Measurements from ENCODE around the gene LRFN4. TPM values are rescaled to one million over a fixed set of nuclear protein-coding genes. Genes with fewer than 3 reads are reported as not detected.

LRFN4 gene
- polyA plus RNA-seq, 1 donor from 2014 or later, result 2.2 TPM

DNA sequence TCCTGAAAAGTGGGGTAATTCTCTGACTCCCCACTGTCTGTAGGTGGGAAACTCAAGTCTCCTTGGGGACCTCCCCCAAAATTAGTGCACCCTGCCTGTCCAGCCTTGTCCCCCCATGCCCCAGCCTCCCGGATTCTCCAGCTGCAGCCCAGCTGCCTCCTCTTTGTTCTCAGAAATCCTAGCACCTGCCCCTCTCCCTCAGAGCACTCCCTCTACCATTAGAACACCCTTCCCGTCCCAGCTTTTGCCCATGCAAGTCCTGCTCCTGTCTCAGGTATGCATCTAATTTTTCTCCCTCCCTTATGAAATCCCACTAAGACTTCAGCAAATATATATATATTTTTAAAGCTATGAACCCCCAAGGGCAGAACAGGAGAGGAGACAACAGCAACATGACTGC lies 37.3 kb downstream of the LRFN4 start:
- Mint-ChIP-seq H3K4me1 (peaks cover 0 to 3% (median 1%) of the 10 kb centered on the region in 3 donors), H3K36me3 (no peaks in the 10 kb centered on the region), H3K27ac (no peak overlapping the region), H3K4me3 (no peak overlapping the region), H3K9me3 (peaks cover 0 to 2% (median 0%) of the 10 kb centered on the region in 3 donors), H3K27me3 (peaks cover 16% of the 10 kb centered on the region)

- Mint-ChIP-seq H3K4me3 (no peak overlapping the region), H3K27ac (no peak overlapping the region), H3K27me3 (peaks cover 16% of the 10 kb centered on the region), H3K4me1 (peaks cover 0 to 3% (median 0%) of the 10 kb centered on the region in 3 donors), H3K36me3 (no peaks in the 10 kb centered on the region), H3K9me3 (no peaks in the 10 kb centered on the region)
These were observed 45.1 kb downstream of the LRFN4 start for GRCh38 chr11:66901964-66902390.

GRCh38 chr11:66902486-66903177 lies 45.8 kb downstream of the LRFN4 start:
- Mint-ChIP-seq H3K9me3 (no peaks in the 10 kb centered on the region), H3K36me3 (no peaks in the 10 kb centered on the region), H3K4me3 (no peak overlapping the region), H3K4me1 (peaks cover 0 to 3% (median 0%) of the 10 kb centered on the region in 3 donors), H3K27ac (peak overlapping the region in 1 of 3 donors; percentile 17), H3K27me3 (peaks cover 16% of the 10 kb centered on the region)

DNA sequence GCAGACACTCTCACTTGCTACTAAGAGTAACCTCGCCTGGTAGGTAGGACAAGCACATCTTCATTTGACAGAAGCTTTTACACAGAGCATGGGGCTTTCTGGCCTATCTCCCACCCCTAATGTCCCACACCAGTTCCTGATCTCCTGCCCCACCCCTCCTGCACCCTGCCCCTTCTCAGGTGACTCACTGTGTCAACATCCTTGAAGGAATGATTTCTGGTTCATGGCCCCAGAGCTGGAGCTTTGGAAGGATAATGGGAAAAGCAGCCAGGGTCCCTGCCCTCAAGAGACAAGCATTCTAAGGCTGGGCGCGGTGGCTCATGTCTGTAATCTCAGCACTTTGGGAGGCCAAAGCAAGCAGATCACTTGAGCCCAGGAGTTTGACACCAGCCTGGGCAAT lies 47.2 kb downstream of the LRFN4 start:
- H3K4me1 Mint-ChIP-seq, result peaks cover 0 to 2% (median 0%) of the 10 kb centered on the region in 3 donors
- no peaks in the 10 kb centered on the region for H3K36me3 Mint-ChIP-seq
- no peak overlapping the region for H3K4me3 Mint-ChIP-seq
- no peaks in the 10 kb centered on the region for H3K9me3 Mint-ChIP-seq
- H3K27me3 Mint-ChIP-seq, result peaks cover 18% of the 10 kb centered on the region
- H3K27ac Mint-ChIP-seq, result no peak overlapping the region

DNA sequence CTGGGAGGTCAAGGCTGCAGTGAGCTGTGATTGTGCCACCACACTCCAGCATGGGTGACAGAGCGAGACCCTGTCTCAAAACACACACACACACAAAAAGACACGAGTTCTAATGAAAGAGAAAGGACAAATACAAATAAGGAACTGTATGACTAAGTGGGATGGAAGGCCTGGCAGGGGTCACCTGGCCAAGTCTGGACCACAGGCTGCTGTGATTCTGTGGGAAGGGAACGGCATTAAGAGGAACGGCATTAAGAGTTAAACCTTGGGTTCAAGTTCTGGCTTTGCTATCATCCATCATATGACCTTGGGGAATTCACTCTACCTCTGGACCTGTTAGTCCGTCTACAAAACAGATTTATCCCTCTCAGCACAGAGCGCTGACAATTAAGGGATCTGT lies 47.7 kb downstream of the LRFN4 start:
- Mint-ChIP-seq H3K4me3 (no peak overlapping the region), H3K27me3 (peaks cover 17% of the 10 kb centered on the region), H3K27ac (no peak overlapping the region), H3K4me1 (peaks cover 0 to 2% (median 0%) of the 10 kb centered on the region in 3 donors), H3K36me3 (peaks cover 1% of the 10 kb centered on the region), H3K9me3 (no peaks in the 10 kb centered on the region)

DNA sequence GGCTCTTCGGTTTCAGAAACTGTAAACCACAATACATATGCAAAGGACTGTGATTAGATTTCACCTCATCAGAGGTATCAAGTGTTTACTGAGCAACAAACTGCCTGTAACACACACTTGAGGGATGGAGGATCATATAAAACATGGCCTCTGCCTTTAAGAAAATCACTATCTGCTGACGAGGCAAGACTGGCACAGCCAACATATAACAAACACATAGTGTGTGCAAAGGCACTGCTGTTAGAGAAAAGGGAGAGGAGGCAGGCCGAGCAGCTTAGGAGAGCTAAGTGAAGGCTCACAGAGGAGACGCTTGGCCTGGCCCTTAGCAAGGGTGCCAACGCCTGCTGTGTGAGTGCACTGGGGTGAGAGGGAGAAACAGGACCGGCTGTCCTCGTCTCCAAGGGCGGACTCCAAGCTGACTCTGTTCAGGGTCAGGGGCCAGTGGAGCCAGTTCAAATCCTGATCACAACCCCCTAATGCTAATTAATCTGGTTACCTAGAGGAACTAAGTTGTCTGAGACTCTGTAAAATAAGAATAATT lies 48.2 kb downstream of the LRFN4 start:
- Mint-ChIP-seq H3K9me3 (no peaks in the 10 kb centered on the region), H3K4me3 (no peak overlapping the region), H3K27me3 (peaks cover 16% of the 10 kb centered on the region), H3K4me1 (peaks cover 0 to 2% (median 0%) of the 10 kb centered on the region in 3 donors), H3K27ac (no peak overlapping the region), H3K36me3 (peaks cover 3% of the 10 kb centered on the region)

GRCh38 chr11:66905631-66906030 lies 48.8 kb downstream of the LRFN4 start:
- Mint-ChIP-seq H3K4me1 (peaks cover 0 to 2% (median 0%) of the 10 kb centered on the region in 3 donors), H3K27me3 (peaks cover 16% of the 10 kb centered on the region), H3K9me3 (no peaks in the 10 kb centered on the region)

GRCh38 chr11:66906061-66906733 lies 49.3 kb downstream of the LRFN4 start:
- H3K9me3 Mint-ChIP-seq, result no peaks in the 10 kb centered on the region
- no peak overlapping the region for H3K4me3 Mint-ChIP-seq
- no peak overlapping the region for H3K27ac Mint-ChIP-seq
- peaks cover 3% of the 10 kb centered on the region for H3K36me3 Mint-ChIP-seq
- peaks cover 16% of the 10 kb centered on the region for H3K27me3 Mint-ChIP-seq
- peaks cover 0 to 2% (median 0%) of the 10 kb centered on the region in 3 donors for H3K4me1 Mint-ChIP-seq

More at GRCh38 chr11:66905631-66906030, 48.8 kb downstream of the LRFN4 start:
- H3K36me3 Mint-ChIP-seq, result peaks cover 3% of the 10 kb centered on the region
- no peak overlapping the region for H3K4me3 Mint-ChIP-seq
- H3K27ac Mint-ChIP-seq, result no peak overlapping the region

DNA sequence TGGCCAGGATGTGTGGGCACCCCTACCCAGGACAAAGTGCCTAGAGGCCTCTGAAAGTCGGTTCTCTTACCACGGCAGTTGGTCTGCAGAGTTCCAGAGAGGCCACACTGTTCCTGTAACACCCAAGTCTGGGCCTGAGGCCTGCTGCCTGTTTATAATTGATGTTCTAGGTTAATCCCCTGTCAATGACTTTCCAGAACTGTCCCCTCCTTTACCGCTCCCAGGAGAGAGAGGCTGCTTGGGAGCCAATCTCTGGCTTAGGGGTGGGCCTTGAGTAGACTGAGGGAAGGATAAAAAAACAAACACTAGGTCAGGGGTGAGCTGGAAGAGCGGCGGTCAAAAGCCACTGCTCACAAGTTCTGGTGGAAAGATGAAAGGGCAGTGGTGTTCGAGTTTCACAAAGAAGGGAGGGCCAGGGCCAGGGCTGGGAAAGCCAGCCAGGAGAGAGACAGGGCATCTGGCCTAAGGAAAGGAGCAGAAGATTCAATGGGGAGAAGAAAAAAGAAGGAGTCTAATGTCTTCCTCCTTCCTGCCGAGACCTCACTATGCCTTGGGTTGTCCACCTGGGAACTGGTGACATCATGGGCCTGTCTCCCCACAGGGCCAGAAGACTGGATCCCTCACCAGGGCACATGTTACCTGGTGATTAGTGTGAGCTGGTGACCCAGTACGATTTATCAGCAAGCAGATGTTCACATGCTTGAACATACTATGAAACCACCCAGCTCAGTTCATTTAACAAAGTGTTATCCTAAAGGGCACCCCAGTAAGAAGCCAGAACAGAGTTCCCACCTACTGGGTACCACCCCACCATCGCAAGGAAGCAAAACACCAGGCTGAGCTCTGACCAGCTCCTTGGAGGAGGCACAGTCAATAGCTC lies 51.1 kb downstream of the LRFN4 start:
- Mint-ChIP-seq H3K4me1 (peaks cover 0 to 2% (median 0%) of the 10 kb centered on the region in 3 donors), H3K9me3 (no peaks in the 10 kb centered on the region), H3K4me3 (no peak overlapping the region), H3K27me3 (peaks cover 10% of the 10 kb centered on the region), H3K36me3 (peaks cover 3% of the 10 kb centered on the region), H3K27ac (peak overlapping the region in 1 of 3 donors; percentile 47)

DNA sequence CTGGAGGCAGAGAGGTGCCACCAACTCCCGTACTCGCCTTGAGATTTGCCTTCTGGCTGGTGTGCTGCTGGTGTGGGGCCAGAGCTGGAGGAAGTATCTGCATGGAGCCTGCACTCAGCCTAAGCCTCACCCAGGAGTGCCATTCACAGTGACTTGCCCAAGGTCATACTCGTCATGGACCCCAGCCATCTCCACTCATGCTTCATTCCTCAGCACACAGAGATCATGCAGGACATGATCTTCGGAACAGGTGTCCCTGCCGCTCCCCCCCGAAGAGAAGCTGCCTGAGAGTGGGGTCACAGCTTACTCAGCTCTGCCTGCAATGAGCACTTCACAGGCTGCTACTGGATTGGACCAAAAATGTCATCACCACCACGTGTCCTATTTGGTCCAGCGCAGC lies 52.3 kb downstream of the LRFN4 start:
- peaks cover 10% of the 10 kb centered on the region for H3K27me3 Mint-ChIP-seq
- peaks cover 3% of the 10 kb centered on the region for H3K36me3 Mint-ChIP-seq
- H3K27ac Mint-ChIP-seq, result no peak overlapping the region
- H3K9me3 Mint-ChIP-seq, result no peaks in the 10 kb centered on the region
- H3K4me3 Mint-ChIP-seq, result no peak overlapping the region
- peaks cover 0 to 2% (median 0%) of the 10 kb centered on the region in 3 donors for H3K4me1 Mint-ChIP-seq

DNA sequence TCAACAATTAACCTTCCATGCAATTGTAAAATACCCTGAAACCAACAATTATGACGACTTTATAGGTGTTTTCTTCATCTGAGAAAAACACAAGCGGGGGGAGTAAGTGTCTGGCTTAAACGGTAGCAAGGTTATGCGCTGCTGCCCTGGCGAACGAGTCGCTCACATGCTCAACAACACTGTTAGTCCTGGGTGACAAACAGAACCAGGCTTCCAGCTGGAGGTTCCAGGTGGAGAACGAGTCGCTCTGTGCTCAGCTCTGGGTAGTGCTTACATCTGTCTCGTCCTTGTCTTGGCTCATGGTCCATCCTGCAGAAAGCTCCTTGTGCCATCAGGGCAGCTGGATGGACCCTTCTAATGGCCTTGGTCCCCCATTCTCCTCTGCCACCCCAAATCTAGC lies 53.2 kb downstream of the LRFN4 start:
- Mint-ChIP-seq H3K9me3 (no peaks in the 10 kb centered on the region), H3K4me1 (peaks cover 0 to 2% (median 0%) of the 10 kb centered on the region in 3 donors), H3K27me3 (peaks cover 7% of the 10 kb centered on the region), H3K27ac (no peak overlapping the region), H3K4me3 (no peak overlapping the region), H3K36me3 (peaks cover 3% of the 10 kb centered on the region)

Other genes starting within 250 kb of the LRFN4 start
- 80.5 TPM for gene RBM14, start 240.4 kb upstream of the LRFN4 start, polyA plus RNA-seq
- 189 TPM for gene RBM4, start 218.4 kb upstream of the LRFN4 start, polyA plus RNA-seq
- 22.9 TPM for gene RBM4B, start 179.2 kb upstream of the LRFN4 start, polyA plus RNA-seq
- not detected for gene SPTBN2, start 127.8 kb upstream of the LRFN4 start, polyA plus RNA-seq
- gene RCE1, start 13.6 kb upstream of the LRFN4 start, polyA plus RNA-seq, result 24.9 TPM
- gene PC, start 101.3 kb downstream of the LRFN4 start, polyA plus RNA-seq, result 1.3 TPM
- gene C11orf86, start 118.2 kb downstream of the LRFN4 start, polyA plus RNA-seq, result not detected
- not detected for gene SYT12, start 166.1 kb downstream of the LRFN4 start, polyA plus RNA-seq
- gene RHOD, start 199.8 kb downstream of the LRFN4 start, polyA plus RNA-seq, result 0.54 TPM